HPDE6-E6E7 (cell line): ENCODE data around the gene MDFIC2.
"Not testable (repeated sequence)": the region's sequence is repeated elsewhere in the genome, so short reads cannot be mapped to it uniquely, and the experiment has no call there.

Experiments used
- DNase-seq: peaks from one replicate; pipeline ENCODE4 v3.0.0; 2011; ENCODE audit warnings: missing footprints; ENCODE audit errors: extremely low spot score

MDFIC2 gene

GRCh38 chr3:70261283-70261682 is 51.2 kb downstream of the MDFIC2 start:
- no peak for DNase-seq

DNA sequence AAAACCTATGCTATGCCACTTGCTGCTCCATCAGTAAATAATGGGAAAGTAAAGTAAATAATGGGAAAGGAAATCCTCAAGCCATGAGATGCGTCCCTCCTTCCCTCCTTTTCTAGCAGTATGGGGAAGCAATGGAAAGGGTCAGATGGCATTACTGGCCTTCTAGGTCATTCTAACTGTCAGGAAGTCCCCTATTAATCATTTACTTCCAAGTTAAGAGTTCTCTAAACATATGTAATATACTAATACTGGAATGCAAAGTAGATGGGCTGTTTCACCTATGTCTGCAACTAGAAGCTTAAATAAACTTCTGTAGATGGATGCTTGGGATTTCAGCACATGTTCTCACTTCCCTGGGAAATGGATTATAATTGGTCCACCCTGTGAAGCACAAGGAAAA is 55.9 kb downstream of the MDFIC2 start:
- DNase-seq = no peak

- DNase-seq = no peak
Observed at GRCh38 chr3:70250492-70250891, 61.9 kb downstream of the MDFIC2 start.

GRCh38 chr3:70249509-70250160 is 62.8 kb downstream of the MDFIC2 start:
- no peak for DNase-seq

DNA sequence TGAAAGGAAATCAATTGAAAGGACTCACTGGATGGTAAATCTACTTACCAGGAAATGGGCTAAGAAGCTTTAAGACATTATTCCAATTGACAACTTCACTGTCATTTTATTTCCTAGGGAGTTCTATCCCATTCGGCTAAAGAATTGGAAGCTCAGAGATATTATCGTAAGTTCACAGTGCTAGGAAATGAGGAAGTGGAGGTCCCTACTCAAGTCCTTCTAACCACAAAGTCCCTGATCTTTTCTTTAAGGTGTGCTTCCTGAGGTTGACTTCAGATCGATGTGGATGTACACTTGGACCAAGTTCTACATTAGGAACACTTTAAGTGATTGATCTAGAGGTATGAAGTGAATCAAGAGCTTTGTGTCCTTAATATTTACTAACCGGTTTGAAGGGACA is 63.6 kb downstream of the MDFIC2 start:
- no peak for DNase-seq

DNA sequence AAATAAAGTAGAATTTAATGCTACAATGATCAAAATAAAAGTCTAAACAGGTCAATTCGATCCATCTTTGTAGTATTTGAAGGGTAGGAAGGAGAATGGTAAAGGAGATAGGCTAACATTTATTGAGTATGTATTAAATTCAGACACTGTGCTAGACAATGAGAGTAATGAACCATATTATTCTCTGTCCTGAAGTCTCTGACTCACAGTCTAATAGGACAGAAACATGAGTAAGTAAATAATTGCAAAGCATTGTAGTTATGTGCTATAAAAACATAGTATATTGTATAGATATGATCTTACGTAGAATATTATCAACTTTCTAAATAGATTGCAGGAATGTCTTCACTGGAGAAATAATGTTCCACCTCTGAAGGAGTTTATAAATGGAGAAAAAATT is 64.5 kb downstream of the MDFIC2 start:
- no peak for DNase-seq

DNA sequence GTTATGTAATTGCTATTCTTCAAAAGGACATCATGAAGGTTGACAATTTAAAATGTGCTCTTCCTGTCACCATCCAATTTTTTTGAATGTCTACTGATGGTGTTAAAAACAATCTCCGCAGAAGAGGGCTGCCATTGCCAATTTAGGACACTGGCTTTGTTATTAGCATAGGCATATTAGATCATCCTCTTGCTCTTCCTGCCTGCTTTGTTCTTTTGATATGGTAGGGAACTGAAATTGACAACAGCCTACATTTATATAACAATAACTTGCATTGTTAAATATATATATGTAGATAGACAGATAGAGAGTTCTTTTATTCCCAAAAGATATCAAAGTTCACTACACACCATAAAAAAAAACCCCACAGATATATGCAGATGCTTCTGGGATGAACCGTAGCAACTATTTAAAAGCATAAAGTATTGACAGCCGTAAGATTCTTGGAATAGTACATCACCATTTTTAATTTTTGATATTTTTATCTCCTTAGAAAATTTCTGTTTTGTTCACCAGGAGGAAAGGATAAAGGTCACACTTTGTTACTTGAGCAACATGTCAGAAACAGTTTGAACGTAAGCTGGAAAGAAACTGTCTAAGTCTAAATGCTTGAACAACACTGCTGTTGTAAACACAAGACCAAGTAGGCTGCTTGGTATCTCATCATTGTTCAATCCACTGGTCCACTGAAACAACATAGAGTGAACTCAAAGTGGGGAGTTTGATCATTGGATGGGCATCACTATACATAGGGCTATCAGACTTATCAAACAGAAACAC is 66.5 kb downstream of the MDFIC2 start:
- no peak for DNase-seq

GRCh38 chr3:70244422-70244821 is 68.0 kb downstream of the MDFIC2 start:
- DNase-seq = no peak

GRCh38 chr3:70242297-70242882 is 70.0 kb downstream of the MDFIC2 start:
- DNase-seq = no peak

DNA sequence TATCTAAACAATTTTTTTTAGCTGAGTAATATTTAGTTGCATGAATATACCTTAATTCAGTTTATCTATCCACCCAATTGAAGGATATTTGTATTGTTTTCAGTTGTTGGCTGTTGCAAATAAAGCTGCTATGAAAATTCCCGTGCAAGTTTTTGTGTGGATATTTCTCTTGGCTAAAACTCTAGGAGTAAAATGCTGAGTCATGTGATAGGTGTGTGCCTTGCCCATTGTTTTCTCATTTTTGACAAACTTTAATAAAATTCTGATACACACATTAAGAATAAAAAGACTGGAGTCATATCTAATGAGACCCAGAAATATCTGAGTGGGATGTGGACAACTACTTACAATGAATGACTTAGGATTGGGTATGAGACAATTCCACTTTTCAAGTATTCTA is 78.6 kb downstream of the MDFIC2 start:
- DNase-seq = no peak

DNA sequence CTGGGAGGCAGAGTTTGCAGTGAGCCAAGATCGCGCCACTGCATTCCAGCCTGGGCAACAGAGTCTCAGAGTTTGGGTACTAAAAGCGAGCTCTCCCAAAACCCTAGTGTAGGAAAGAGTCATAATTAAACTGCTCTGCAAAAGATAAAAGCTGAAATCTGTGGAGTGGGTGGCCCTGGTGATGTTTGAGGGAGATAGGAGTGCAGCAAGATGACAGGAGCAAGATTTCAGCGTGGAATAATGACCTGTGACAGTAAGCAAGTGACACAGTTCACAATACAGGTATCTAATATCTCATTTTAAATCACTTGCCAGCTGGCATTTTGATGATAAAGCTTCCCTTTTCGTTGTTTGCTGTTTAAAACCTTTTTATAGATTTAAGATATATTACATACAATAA is 79.3 kb downstream of the MDFIC2 start:
- no peak for DNase-seq

DNA sequence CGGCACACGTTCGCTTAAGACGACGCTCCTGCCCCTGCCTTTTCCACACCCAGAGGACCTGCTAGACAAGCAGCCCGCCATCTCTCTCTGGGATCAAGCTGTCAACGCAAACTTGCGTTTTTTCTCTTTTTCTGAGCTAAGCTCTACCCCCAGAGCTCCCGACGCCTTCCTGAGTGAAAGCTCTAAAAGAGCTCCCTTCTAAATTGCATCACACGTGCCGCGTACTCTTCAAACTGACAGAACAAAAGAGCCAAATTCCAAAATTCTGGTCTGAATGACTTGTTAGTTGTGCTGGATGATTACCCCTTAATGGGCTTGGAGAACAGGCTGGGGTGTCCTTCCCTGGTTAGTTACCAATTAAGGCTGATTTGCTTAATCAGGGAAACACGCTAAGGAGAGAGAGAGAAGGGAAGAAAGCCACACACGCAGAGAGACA is 81.2 kb downstream of the MDFIC2 start:
- DNase-seq = no peak

DNA sequence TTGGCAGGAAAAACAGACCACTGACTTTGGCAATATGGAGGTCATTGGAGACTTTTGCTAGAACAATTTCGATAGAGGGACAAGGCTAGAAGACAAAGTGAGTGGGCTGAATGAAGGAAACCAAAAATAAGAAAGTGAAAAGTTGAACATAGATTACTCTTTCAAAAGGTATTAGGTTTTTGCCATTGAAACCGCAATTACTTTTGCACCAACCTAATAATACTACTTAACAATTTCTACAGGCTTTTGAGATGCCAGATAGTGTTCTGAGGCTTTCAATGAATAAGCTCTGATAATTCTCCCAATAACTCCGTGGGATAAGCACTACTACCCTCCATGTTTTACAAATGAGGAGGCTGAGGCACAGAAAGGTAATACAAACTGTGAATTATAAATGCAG is 85.0 kb downstream of the MDFIC2 start:
- no peak for DNase-seq

GRCh38 chr3:70225146-70225545 is 87.3 kb downstream of the MDFIC2 start:
- no peak for DNase-seq

- no peak for DNase-seq
Observed at GRCh38 chr3:70224337-70224736, 88.1 kb downstream of the MDFIC2 start.

DNA sequence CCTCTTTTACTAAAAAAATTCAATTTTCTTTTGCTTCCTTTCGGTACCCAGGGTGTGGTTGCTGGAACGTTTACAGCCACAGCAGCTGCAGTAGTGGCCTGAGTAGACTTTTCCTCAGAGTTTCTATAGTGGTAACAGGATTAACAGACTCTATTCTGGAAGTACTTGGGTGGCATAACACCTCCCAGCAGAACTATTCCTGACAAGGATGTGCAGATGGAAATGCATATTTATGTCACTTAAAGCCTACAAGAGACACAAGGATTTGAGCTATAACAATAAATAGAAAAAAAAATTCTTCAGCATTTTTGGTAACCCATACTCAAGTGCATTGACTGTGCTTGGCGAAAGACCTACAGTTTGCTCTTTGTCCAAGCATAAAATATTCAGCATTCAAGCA is 94.0 kb downstream of the MDFIC2 start:
- no peak for DNase-seq

DNA sequence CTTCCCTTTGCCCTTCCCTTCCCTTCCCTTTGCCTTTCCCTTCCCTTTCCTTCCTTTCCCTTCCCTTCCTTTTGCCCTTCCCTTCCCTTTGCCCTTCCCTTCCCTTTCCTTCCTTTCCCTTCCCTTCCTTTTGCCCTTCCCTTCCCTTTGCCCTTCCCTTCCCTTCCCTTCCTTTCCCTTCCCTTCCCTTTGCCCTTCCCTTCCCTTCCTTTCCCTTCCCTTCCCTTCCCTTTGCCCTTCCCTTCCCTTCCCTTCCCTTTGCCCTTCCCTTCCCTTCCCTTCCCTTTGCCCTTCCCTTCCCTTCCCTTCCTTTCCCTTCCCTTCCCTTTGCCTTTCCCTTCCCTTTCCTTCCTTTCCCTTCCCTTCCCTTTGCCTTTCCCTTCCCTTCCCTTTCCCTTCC is 101.2 kb downstream of the MDFIC2 start:
- DNase-seq = not testable (repeated sequence)

DNA sequence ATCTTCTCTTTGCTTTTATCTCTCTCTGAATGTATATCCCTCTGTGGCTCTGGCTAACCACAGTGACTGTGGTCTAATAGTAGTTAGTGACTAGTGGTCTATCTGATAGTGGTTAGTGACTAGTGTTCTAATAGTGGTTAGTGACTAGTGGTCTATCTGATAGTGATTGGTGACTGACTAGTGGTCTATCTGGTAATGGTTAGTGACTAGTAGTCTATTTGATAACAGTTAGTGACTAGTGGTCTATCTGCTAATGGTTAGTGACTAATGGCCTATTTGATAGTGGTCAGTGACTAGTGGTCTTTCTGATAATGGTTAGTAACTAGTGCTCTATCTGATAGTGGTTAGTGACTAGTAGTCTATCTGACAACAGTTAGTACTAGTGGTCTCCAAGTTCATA is 110.5 kb downstream of the MDFIC2 start:
- no peak for DNase-seq

GRCh38 chr3:70189884-70190473 is 122.5 kb downstream of the MDFIC2 start:
- DNase-seq = no peak

DNA sequence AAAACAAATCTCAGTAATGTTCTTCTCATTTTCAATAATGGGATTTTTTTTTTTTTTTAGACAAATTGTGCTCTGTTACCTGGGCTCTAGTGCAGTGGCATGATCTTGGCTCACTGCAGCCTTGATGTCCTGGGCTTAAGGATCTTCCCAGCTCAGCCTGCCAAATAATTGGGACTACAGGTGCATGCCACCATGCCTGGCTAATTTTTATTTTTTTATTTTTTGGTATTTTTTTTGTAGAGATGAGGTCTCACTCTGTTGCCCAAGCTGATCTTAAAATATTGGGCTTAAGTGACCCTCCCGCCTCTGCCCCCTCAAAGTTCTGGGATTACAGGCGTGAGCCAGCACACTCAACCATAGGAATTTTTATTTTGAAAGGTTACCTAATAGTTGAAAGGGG is 126.2 kb downstream of the MDFIC2 start:
- DNase-seq = no peak

DNA sequence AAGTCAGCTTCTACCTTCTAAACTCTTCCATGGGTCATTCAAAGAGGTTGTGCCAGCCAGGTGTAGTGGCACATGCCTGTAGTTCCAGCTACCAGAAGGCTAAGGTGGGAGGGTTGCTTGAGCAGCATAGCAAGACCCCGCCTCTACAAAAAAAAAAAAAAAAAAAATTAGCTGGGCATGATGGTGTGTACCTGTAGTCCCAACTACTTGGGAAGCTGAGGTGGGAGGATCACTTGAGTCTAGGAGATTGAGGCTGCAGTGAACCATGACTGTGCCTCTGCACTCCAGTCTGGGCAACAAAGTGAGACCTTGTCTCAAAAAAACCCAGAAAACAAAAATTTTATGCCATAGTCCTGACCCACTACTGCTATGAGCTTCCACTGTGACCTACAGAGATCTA is 126.8 kb downstream of the MDFIC2 start:
- DNase-seq = no peak

GRCh38 chr3:70183781-70184504 is 128.5 kb downstream of the MDFIC2 start:
- no peak for DNase-seq
